ENCODE results near the gene ERICH3. TPM values are rescaled to one million over a fixed set of nuclear protein-coding genes. Genes with fewer than 3 reads are reported as not detected.

ERICH3 gene
- total RNA-seq, 2 donors from 2014 or later, result not detected

DNA sequence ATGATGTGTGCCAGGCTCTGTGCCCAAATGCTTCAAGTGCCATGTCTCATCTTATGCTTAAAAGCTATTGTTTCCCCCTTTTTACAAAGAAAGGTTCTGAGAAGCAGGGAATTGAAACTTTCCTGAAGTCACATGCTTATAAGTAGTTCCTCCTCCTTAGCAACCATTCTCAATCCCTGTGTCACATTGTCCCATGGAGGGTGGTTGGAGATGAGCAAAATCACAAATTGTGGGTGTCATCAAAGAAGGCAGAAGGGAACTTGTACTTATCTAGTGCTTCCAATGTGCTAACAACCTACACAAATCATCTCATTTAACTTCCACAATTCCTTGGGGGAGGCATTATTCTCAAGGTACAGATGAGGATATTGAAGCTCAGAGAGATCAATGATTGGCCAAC is 10.1 kb upstream of the ERICH3 start:
- Histone ChIP-seq H3K4me1 (ENCODE audit: control insufficient read depth, insufficient read depth, low read length) (peaks cover 5% of the 10 kb centered on the region), H3K9me3 (ENCODE audit: control insufficient read depth, low read length) (no peaks in the 10 kb centered on the region), H3K27me3 (ENCODE audit: control insufficient read depth, insufficient read depth, low read length, poor library complexity, severe bottlenecking) (no peaks in the 10 kb centered on the region), H3K4me3 (ENCODE audit: low read length) (no peak overlapping the region), H3K27ac (ENCODE audit: low read depth, low read length) (no peak overlapping the region), H3K36me3 (ENCODE audit: control insufficient read depth, insufficient read depth, low read length) (no peaks in the 10 kb centered on the region), H3K9ac (ENCODE audit: extremely low read depth, low read length, poor library complexity, severe bottlenecking) (no peak overlapping the region)
- Mint-ChIP-seq H3K4me3 (no peak overlapping the region), H3K27me3 (ENCODE audit: insufficient read depth) (peaks cover 2% of the 10 kb centered on the region), H3K4me1 (no peaks in the 10 kb centered on the region), H3K9me3 (no peaks in the 10 kb centered on the region), H3K36me3 (ENCODE audit: low read depth) (no peaks in the 10 kb centered on the region), H3K27ac (no peak overlapping the region)
- DNase-seq, result no peak
- no peak for TF ChIP-seq CTCF (conservative IDR thresholded peaks at IDR 0.05)

- no peaks in the 10 kb centered on the region for H3K9me3 Mint-ChIP-seq
- Histone ChIP-seq H3K4me3 (ENCODE audit: low read length) (no peak overlapping the region), H3K27me3 (ENCODE audit: control insufficient read depth, insufficient read depth, low read length, poor library complexity, severe bottlenecking) (no peaks in the 10 kb centered on the region), H3K4me1 (ENCODE audit: control insufficient read depth, insufficient read depth, low read length) (no peaks in the 10 kb centered on the region), H3K27ac (ENCODE audit: low read depth, low read length) (no peak overlapping the region), H3K9ac (ENCODE audit: extremely low read depth, low read length, poor library complexity, severe bottlenecking) (no peak overlapping the region), H3K36me3 (ENCODE audit: control insufficient read depth, insufficient read depth, low read length) (no peaks in the 10 kb centered on the region), H3K9me3 (ENCODE audit: control insufficient read depth, low read length) (no peaks in the 10 kb centered on the region)
- no peak for TF ChIP-seq CTCF (conservative IDR thresholded peaks at IDR 0.05)
- peaks cover 2% of the 10 kb centered on the region for H3K27me3 Mint-ChIP-seq (ENCODE audit: insufficient read depth)
- H3K4me3 Mint-ChIP-seq, result no peak overlapping the region
- 88 to 100% methylated on average over 1 to 2 of the region's 2 CpGs for WGBS, 2 experiments (ENCODE audit: insufficient coverage in 1 of 2, insufficient read length in 1 of 2)
- H3K27ac Mint-ChIP-seq, result no peak overlapping the region
- H3K4me1 Mint-ChIP-seq, result no peaks in the 10 kb centered on the region
- H3K36me3 Mint-ChIP-seq (ENCODE audit: low read depth), result no peaks in the 10 kb centered on the region
- no peak for DNase-seq
These were observed 8.3 kb upstream of the ERICH3 start for GRCh38 chr1:74681851-74682250.

DNA sequence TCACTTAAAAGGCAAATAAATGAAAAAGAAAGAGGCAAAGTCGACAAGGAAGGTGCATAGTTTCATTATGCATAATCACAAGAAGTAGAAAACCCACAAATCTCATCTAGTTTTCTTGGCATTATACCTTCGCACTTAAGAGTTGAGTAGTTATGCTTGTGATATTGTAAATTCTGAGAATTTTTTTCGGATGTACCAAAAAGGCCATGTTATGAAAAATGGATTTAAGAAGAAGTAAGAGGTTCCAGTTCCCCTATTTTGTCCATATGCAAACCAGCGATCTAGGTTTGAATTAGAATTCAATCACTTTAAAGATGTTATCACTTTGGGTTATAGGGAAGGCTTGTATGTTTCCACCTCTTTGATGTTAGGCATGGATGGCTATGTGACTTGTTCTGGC is 7.9 kb upstream of the ERICH3 start:
- H3K27me3 ChIP-seq (ENCODE audit: control insufficient read depth, insufficient read depth, low read length, poor library complexity, severe bottlenecking), result no peaks in the 10 kb centered on the region
- no peak for DNase-seq
- H3K9me3 Mint-ChIP-seq, result no peaks in the 10 kb centered on the region
- H3K9ac ChIP-seq (ENCODE audit: extremely low read depth, low read length, poor library complexity, severe bottlenecking), result no peak overlapping the region
- no peaks in the 10 kb centered on the region for H3K4me1 ChIP-seq (ENCODE audit: control insufficient read depth, insufficient read depth, low read length)
- peaks cover under 1% of the 10 kb centered on the region for H3K4me1 Mint-ChIP-seq
- no peak overlapping the region for H3K4me3 Mint-ChIP-seq
- H3K9me3 ChIP-seq (ENCODE audit: control insufficient read depth, low read length), result no peaks in the 10 kb centered on the region
- H3K27me3 Mint-ChIP-seq (ENCODE audit: insufficient read depth), result peaks cover 2% of the 10 kb centered on the region
- WGBS, 2 experiments (ENCODE audit: insufficient coverage in 1 of 2, insufficient read length in 1 of 2), result 81 to 100% methylated on average over 2 to 4 of the region's 4 CpGs
- H3K27ac Mint-ChIP-seq, result no peak overlapping the region
- no peak overlapping the region for H3K27ac ChIP-seq (ENCODE audit: low read depth, low read length)
- no peak for TF ChIP-seq CTCF (conservative IDR thresholded peaks at IDR 0.05)
- H3K36me3 Mint-ChIP-seq (ENCODE audit: low read depth), result no peaks in the 10 kb centered on the region
- no peaks in the 10 kb centered on the region for H3K36me3 ChIP-seq (ENCODE audit: control insufficient read depth, insufficient read depth, low read length)
- no peak overlapping the region for H3K4me3 ChIP-seq (ENCODE audit: low read length)
